ENCODE results near the gene CKAP4. TPM values are rescaled to one million over a fixed set of nuclear protein-coding genes. Genes with fewer than 3 reads are reported as not detected.

CKAP4 gene
- total RNA-seq, 1 experiment from 2014 or later, result 62.4 TPM

GRCh38 chr12:106289196-106289681 is 41.4 kb upstream of the CKAP4 start:
- H4K91ac ChIP-seq (ENCODE audit: insufficient read length, low read depth, low read length), result no peak overlapping the region
- H2BK120ac ChIP-seq (ENCODE audit: low read depth, low read length, poor library complexity, severe bottlenecking), result no peak overlapping the region
- no peak overlapping the region for H3K4ac ChIP-seq (ENCODE audit: low read depth, low read length)
- no CpG with 5 or more reads among the region's 1 CpG for WGBS (ENCODE audit: extremely low coverage, insufficient read length, low lambda C conversion rate)
- H3K4me1 ChIP-seq (ENCODE audit: insufficient read depth, low read length), result no peaks in the 10 kb centered on the region
- no peaks in the 10 kb centered on the region for H3K27me3 ChIP-seq (ENCODE audit: insufficient read depth, low read length)
- H4K5ac ChIP-seq (ENCODE audit: insufficient read length, low read depth, low read length), result no peak overlapping the region
- H3K36me3 Mint-ChIP-seq (ENCODE audit: insufficient read depth in 1 of 3, low read depth in 3 of 3), result no peaks in the 10 kb centered on the region
- no peak overlapping the region for H2BK5ac ChIP-seq (ENCODE audit: insufficient read length, low read length)
- H3K9ac ChIP-seq (ENCODE audit: extremely low read depth, insufficient read length, low read length), result no peak overlapping the region
- no peak overlapping the region for H2BK15ac ChIP-seq (ENCODE audit: low read depth, low read length)
- no peak overlapping the region for H3K56ac ChIP-seq (ENCODE audit: insufficient read length, low read depth, low read length)
- H2BK20ac ChIP-seq (ENCODE audit: low read depth, low read length, poor library complexity, severe bottlenecking), result no peak overlapping the region
- H3K79me1 ChIP-seq (ENCODE audit: insufficient read depth, low read depth, low read length, poor library complexity, severe bottlenecking), result no peaks in the 10 kb centered on the region
- H3K23ac ChIP-seq (ENCODE audit: insufficient read length, low read depth, low read length), result no peak overlapping the region
- no peak overlapping the region for H2AK5ac ChIP-seq (ENCODE audit: insufficient read length, low read length)
- H3K18ac ChIP-seq (ENCODE audit: insufficient read length, low read depth, low read length), result no peak overlapping the region
- no peak overlapping the region for H4K8ac ChIP-seq (replicated peaks; ENCODE audit: insufficient read length, low read depth, low read length)
- H3K27ac Mint-ChIP-seq, result no peak overlapping the region; a peak in 1 of 7 replicates
- H3T11ph ChIP-seq (ENCODE audit: low read length), result no peak overlapping the region
- no peaks in the 10 kb centered on the region for H3K9me3 ChIP-seq (ENCODE audit: control insufficient read depth, low read depth, low read length)
- H3K9me3 Mint-ChIP-seq, result no peaks in the 10 kb centered on the region; a peak in 1 of 5 replicates
- no peaks in the 10 kb centered on the region for H3K79me2 ChIP-seq (ENCODE audit: insufficient read depth, low read length)
- TF ChIP-seq CTCF (conservative IDR thresholded peaks at IDR 0.05), result no peak
- no peaks in the 10 kb centered on the region for H4K20me1 ChIP-seq (ENCODE audit: control insufficient read depth, insufficient read depth, insufficient read length)
- H3K4me3 Mint-ChIP-seq, result no peak overlapping the region
- H3K27me3 Mint-ChIP-seq (ENCODE audit: low read depth), result no peaks in the 10 kb centered on the region; the same call in 1 of the 2 replicates
- DNase-seq, result no peak
- no peak overlapping the region for H2AFZ ChIP-seq (ENCODE audit: low read length)
- no peak overlapping the region for H3K14ac ChIP-seq (ENCODE audit: insufficient read depth, low read length)
- H2BK12ac ChIP-seq (ENCODE audit: insufficient read length, low read depth, low read length), result no peak overlapping the region
- H3K23me2 ChIP-seq (ENCODE audit: insufficient read length, low read depth, low read length, poor library complexity, severe bottlenecking), result no peaks in the 10 kb centered on the region
- no peaks in the 10 kb centered on the region for H3K4me1 Mint-ChIP-seq
- H3K27ac ChIP-seq (ENCODE audit: insufficient read length, low read depth, low read length), result no peak overlapping the region
- no peak overlapping the region for H3K4me2 ChIP-seq (ENCODE audit: insufficient read depth, insufficient read length, low read length)

Measured in H9 (cell line).